K562 (cell line): ENCODE results near the gene NFYC. TPM values are rescaled to one million over a fixed set of nuclear protein-coding genes. Genes with fewer than 3 reads are reported as not detected.

Experiments
- MCM3 ChIP-seq: fragments of 450-650 bp; IDR thresholded peaks from 2 replicates; pipeline ENCODE4 v1.6.1; 2016
- MED1 ChIP-seq: sonication (generic); formaldehyde crosslinking; IDR thresholded peaks from 2 replicates; pipeline ENCODE4 v1.8.1; 2023; ENCODE audit warnings: missing genetic modification reagents, borderline replicate concordance
- MXD1 ChIP-seq: fragments of 250-450 bp; sonication (Bioruptor Pico); IDR thresholded peaks from 2 replicates; pipeline ENCODE4 v1.8.0; 2021; ENCODE audit warnings: borderline replicate concordance, mild to moderate bottlenecking, moderate library complexity; ENCODE audit not compliant: poor library complexity, severe bottlenecking
- NR2F6 ChIP-seq: fragments of 450-650 bp; formaldehyde crosslinking; IDR thresholded peaks from 2 replicates; pipeline ENCODE4 v1.4.0; 2020; ENCODE audit warnings: mild to moderate bottlenecking
- TCF7L2 ChIP-seq: fragments of 150-350 bp; IDR thresholded peaks from 2 replicates; pipeline ENCODE4 v1.6.1; 2016; ENCODE audit warnings: low read depth, mild to moderate bottlenecking, low read length, moderate library complexity
- TSHZ1 ChIP-seq: fragments of 250-450 bp; sonication (Bioruptor Pico); IDR thresholded peaks from 2 replicates; pipeline ENCODE4 v1.4.0; 2020; ENCODE audit warnings: mild to moderate bottlenecking, moderate library complexity
- ZBTB2 ChIP-seq: fragments of 450-650 bp; IDR thresholded peaks from 2 replicates; pipeline ENCODE4 v1.6.1; 2016; ENCODE audit warnings: antibody characterized with exemption
- ZNF224 ChIP-seq: sonication (generic); formaldehyde crosslinking; IDR thresholded peaks from 2 replicates; pipeline ENCODE4 v1.8.0; 2022; ENCODE audit warnings: mild to moderate bottlenecking, missing genetic modification reagents
- ZNF668 ChIP-seq: fragments of 250-450 bp; sonication (Bioruptor Pico); IDR thresholded peaks from 2 replicates; pipeline ENCODE4 v1.8.0; 2022; ENCODE audit warnings: mild to moderate bottlenecking, inconsistent platforms
- ZNF780A ChIP-seq: fragments of 250-450 bp; sonication (Bioruptor Pico); IDR thresholded peaks from 2 replicates; pipeline ENCODE4 v1.5.0; 2021; ENCODE audit warnings: mild to moderate bottlenecking
- polyA plus RNA-seq, 8 experiments: library from polyadenylated mRNA; depleted of rRNA in 4 of 8; stranded (reverse) in 5 of 8; unstranded in 3 of 8; fragments of >200 nt; fragmentation: Nextera tagmentation in 2 of 8; fragmentation: Illumina TruSeq in 1 of 8; extraction: Ambion mirVana in 2 of 8; extraction: Trizol in 1 of 8; gene quantifications; 2 replicates each; pipeline versions ENCODE4 v1.2.1 to v1.2.3, GENCODE V29; 2011 to 2014; ENCODE audit warnings: inconsistent platforms in 1 of 8, missing spikeins in 1 of 8
- total RNA-seq, 7 experiments: library from RNA; depleted of rRNA in 6 of 7; stranded (reverse); fragments of >200 nt in 6 of 7; fragmentation: Illumina TruSeq in 2 of 7; extraction: Trizol in 2 of 7; gene quantifications; 2 replicates each; pipeline versions ENCODE4 v1.2.1 to v1.2.3, GENCODE V29; 2011 to 2021; ENCODE audit warnings: low replicate concordance in 1 of 7
- TF ChIP-seq, protein P1 (sequence below): sonication (generic); formaldehyde crosslinking; IDR thresholded peaks from 2 replicates; pipeline ENCODE4 v1.8.0; 2023; ENCODE audit warnings: missing genetic modification reagents, mild to moderate bottlenecking, borderline replicate concordance
- TF ChIP-seq, protein P2 (sequence below): sonication (generic); formaldehyde crosslinking; IDR thresholded peaks from 2 replicates; pipeline ENCODE4 v1.8.0; 2022; ENCODE audit warnings: missing genetic modification reagents, mild to moderate bottlenecking, borderline replicate concordance

The NFYC gene
- total and polyA plus RNA-seq, 9 of the 15 experiments (the other 6 are each of a cell fraction or from before 2014, with no cell fraction given) = 4.8 to 59.8 (median 41.1) TPM

GRCh38 chr1:40691538-40692428 is at the start of gene NFYC (continued):
- TF ChIP-seq TSHZ1 (CRISPR knock-in tag) (no peak), MCM3 (no peak), MXD1 (no peak), ZNF668 (CRISPR knock-in tag) (no peak), NR2F6 (0 out of 2 replicates have a peak, but pooled peaks have one; percentile 17), MED1 (CRISPR knock-in tag) (no peak), ZNF780A (CRISPR knock-in tag) (no peak), ZNF224 (peak; percentile 81; the same call in 1 of the 2 replicates), ZBTB2 (peak; percentile 91), TCF7L2 (no peak)
- TF ChIP-seq, protein P1, sequence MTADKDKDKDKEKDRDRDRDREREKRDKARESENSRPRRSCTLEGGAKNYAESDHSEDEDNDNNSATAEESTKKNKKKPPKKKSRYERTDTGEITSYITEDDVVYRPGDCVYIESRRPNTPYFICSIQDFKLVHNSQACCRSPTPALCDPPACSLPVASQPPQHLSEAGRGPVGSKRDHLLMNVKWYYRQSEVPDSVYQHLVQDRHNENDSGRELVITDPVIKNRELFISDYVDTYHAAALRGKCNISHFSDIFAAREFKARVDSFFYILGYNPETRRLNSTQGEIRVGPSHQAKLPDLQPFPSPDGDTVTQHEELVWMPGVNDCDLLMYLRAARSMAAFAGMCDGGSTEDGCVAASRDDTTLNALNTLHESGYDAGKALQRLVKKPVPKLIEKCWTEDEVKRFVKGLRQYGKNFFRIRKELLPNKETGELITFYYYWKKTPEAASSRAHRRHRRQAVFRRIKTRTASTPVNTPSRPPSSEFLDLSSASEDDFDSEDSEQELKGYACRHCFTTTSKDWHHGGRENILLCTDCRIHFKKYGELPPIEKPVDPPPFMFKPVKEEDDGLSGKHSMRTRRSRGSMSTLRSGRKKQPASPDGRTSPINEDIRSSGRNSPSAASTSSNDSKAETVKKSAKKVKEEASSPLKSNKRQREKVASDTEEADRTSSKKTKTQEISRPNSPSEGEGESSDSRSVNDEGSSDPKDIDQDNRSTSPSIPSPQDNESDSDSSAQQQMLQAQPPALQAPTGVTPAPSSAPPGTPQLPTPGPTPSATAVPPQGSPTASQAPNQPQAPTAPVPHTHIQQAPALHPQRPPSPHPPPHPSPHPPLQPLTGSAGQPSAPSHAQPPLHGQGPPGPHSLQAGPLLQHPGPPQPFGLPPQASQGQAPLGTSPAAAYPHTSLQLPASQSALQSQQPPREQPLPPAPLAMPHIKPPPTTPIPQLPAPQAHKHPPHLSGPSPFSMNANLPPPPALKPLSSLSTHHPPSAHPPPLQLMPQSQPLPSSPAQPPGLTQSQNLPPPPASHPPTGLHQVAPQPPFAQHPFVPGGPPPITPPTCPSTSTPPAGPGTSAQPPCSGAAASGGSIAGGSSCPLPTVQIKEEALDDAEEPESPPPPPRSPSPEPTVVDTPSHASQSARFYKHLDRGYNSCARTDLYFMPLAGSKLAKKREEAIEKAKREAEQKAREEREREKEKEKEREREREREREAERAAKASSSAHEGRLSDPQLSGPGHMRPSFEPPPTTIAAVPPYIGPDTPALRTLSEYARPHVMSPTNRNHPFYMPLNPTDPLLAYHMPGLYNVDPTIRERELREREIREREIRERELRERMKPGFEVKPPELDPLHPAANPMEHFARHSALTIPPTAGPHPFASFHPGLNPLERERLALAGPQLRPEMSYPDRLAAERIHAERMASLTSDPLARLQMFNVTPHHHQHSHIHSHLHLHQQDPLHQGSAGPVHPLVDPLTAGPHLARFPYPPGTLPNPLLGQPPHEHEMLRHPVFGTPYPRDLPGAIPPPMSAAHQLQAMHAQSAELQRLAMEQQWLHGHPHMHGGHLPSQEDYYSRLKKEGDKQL (CRISPR knock-in tag) = 0 out of 2 replicates have a peak, but pooled peaks have one; percentile 81
- TF ChIP-seq, protein P2, sequence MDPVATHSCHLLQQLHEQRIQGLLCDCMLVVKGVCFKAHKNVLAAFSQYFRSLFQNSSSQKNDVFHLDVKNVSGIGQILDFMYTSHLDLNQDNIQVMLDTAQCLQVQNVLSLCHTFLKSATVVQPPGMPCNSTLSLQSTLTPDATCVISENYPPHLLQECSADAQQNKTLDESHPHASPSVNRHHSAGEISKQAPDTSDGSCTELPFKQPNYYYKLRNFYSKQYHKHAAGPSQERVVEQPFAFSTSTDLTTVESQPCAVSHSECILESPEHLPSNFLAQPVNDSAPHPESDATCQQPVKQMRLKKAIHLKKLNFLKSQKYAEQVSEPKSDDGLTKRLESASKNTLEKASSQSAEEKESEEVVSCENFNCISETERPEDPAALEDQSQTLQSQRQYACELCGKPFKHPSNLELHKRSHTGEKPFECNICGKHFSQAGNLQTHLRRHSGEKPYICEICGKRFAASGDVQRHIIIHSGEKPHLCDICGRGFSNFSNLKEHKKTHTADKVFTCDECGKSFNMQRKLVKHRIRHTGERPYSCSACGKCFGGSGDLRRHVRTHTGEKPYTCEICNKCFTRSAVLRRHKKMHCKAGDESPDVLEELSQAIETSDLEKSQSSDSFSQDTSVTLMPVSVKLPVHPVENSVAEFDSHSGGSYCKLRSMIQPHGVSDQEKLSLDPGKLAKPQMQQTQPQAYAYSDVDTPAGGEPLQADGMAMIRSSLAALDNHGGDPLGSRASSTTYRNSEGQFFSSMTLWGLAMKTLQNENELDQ (CRISPR knock-in tag) = peak; percentile 25; the same call in 1 of the 2 replicates
